Stomach (tissue), 4 donors: ENCODE measurements around the gene LUZP2.

Experiments used
- EP300 ChIP-seq: sonication (generic); formaldehyde crosslinking; IDR thresholded peaks from one replicate; pipeline ENCODE4 v1.6.1; 2017; ENCODE audit warnings: antibody characterized with exemption
- TF ChIP-seq, protein P1 (sequence below), 7 experiments: fragments of 450-650 bp in 4 of 7; fragments of 200-600 bp in 3 of 7; sonication (generic) in 3 of 7; IDR thresholded peaks; one replicate each; pipeline ENCODE4 v1.5.1; 2016 to 2019; ENCODE audit warnings: antibody characterized with exemption in 7 of 7, control low read depth in 2 of 7, mild to moderate bottlenecking in 1 of 7

- TF ChIP-seq, protein P1, sequence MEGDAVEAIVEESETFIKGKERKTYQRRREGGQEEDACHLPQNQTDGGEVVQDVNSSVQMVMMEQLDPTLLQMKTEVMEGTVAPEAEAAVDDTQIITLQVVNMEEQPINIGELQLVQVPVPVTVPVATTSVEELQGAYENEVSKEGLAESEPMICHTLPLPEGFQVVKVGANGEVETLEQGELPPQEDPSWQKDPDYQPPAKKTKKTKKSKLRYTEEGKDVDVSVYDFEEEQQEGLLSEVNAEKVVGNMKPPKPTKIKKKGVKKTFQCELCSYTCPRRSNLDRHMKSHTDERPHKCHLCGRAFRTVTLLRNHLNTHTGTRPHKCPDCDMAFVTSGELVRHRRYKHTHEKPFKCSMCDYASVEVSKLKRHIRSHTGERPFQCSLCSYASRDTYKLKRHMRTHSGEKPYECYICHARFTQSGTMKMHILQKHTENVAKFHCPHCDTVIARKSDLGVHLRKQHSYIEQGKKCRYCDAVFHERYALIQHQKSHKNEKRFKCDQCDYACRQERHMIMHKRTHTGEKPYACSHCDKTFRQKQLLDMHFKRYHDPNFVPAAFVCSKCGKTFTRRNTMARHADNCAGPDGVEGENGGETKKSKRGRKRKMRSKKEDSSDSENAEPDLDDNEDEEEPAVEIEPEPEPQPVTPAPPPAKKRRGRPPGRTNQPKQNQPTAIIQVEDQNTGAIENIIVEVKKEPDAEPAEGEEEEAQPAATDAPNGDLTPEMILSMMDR (IDR thresholded peaks at IDR 0.05): no peak
- TF ChIP-seq EP300: no peak
Observed at GRCh38 chr11:24685821-24686220, 189.0 kb downstream of the LUZP2 start.
